Erythroblast (primary cell): Measurements from ENCODE around the gene MMRN2.

ENCODE experiments used
- DNase-seq, 2 experiments: peaks; one replicate each; lab custom pipeline; 2025; lab: John Stamatoyannopoulos, UW
- GATA1 ChIP-seq: IDR thresholded peaks from 2 replicates; pipeline ENCODE4 v1.6.1; 2011; ENCODE audit warnings: low read depth, mild to moderate bottlenecking, control low read depth, low read length, moderate library complexity
- POLR2A ChIP-seq: IDR thresholded peaks from 2 replicates; pipeline ENCODE4 v1.6.1; 2011; ENCODE audit warnings: mild to moderate bottlenecking, low read length

MMRN2 gene

GRCh38 chr10:86888585-86889381 lies 68.6 kb downstream of the MMRN2 start:
- no peak for TF ChIP-seq POLR2A
- no peak for TF ChIP-seq GATA1
- no peak for DNase-seq
